Stimulated activated naive CD8-positive, alpha-beta T cell treated with anti-CD3 and anti-CD28 coated beads, Interleukin-15, Interleukin-2, amounts not matched to agents 100 U/mL and 50 U/mL, for 24 hours (primary cell): Measurements from ENCODE around the gene TMEM14B.
"Not testable (repeated sequence)": the region's sequence is repeated elsewhere in the genome, so short reads cannot be mapped to it uniquely, and the experiment has no call there.

Source experiments
- ATAC-seq: fragments of 150-1000 bp; cut with Tn5 transposase; one replicate; pipeline ENCODE4 v1.10.0; 2021
- DNase-seq: peaks from one replicate; pipeline ENCODE4 v3.0.0; 2021

Gene TMEM14B

GRCh38 chr6:10747251-10747972 lies at the start of gene TMEM14B:
Gene TMEM14B (plus strand): TSS chr6:10747805. CDS start chr6:10749246, 1,441 bp downstream.
- peak; percentile 97 for ATAC-seq
- peak; percentile 100 for DNase-seq

GRCh38 chr6:10713962-10714361 lies 33.6 kb upstream of the TMEM14B start:
- no peak for DNase-seq
- no peak for ATAC-seq

- DNase-seq = peak; percentile 53
- no peak for ATAC-seq
Observed at GRCh38 chr6:10719296-10719963, 28.2 kb upstream of the TMEM14B start.

- no peak for ATAC-seq
- DNase-seq = no peak
Observed at GRCh38 chr6:10719964-10720264, 27.7 kb upstream of the TMEM14B start.

GRCh38 chr6:10720265-10720959 lies 27.2 kb upstream of the TMEM14B start:
- DNase-seq = peak; percentile 68
- ATAC-seq = peak; percentile 13

DNA sequence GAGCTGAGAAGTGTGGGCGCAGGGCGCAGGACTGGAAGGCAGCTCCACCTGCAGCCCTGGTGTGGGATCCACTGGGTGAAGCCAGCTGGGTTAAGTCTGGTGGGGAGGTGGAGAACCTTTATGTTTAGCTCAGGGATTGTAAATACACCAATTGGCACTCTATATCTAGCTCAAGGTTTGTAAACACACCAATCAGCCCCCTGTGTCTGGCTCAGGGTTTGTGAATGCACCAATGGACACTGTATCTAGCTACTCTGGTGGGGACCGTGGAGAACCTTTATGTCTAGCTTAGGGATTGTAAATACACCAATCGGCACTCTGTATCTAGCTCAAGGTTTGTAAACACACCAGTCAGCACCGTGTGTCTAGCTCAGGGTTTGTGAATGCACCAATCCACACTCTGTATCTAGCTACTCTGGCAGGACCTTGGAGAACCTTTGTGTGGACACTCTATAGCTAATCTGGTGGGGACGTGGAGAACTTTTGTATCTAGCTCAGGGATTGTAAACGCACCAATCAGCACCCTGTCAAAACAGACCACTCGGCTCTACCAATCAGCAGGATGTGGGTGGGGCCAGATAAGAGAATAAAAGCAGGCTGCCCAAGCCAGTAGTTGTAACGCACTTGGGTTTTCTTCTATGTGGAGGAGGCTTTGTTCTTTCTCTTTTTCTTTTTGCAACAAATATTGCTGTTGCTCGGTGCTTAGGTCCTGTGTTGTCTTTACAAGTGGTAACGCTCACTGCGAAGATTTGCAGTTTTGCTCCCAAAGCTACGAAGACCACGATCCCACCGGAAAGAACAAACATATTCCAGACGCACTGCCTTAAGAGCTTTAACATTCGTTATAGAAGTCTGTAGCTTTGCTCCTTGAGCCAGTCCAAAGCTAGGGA lies 26.4 kb upstream of the TMEM14B start:
- peak; percentile 42 for DNase-seq
- not testable (repeated sequence) for ATAC-seq

- DNase-seq = no peak
- ATAC-seq = no peak
Observed at GRCh38 chr6:10721850-10722569, 25.6 kb upstream of the TMEM14B start.

DNA sequence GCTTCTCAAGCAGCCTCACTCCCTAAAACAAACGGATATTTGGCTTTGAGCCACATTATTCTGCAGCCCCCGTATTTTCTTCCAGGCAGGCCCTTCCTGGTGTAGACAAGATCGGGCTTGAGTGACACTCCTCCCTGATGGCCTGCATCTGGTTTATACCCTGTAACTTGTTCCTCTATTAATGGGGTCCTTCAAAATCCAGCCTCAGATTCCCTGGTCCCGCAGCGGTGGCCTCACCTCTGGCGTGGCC lies 25.1 kb upstream of the TMEM14B start:
- no peak for ATAC-seq
- no peak for DNase-seq

DNA sequence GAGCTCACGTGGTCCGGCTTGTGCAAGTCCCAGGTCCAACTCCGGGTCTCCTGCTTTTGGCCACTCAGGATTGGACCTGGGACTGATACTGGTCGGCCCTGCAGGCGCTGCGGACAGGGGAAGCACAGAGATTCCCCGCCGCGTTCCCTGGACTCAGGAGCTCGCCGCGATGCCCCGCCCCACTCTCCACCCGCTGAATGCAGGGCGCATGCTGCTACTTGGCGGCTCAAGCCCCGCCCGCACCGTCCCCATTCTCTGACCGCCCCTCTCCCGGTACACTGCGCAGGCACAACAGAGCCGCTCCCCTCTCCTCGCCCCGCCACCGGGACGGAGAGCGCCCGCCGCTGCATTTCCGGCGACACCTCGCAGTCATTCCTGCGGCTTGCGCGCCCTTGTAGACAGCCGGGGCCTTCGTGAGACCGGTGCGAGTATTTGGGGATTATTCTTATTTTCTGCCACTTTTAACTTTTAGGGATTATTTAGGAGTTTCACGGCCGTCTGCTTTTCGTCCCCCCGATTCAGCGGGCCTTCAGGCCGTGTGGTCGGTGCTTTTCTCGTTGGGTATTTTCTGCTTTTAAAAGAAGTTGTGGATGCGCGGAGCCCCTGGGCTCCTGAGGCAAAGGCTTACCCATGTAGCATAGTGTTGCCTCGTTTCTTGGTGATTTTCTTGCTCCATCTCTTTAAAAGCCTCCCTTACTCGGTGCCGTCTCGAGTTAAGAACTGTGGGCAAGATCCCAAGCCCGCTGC lies 24.6 kb upstream of the TMEM14B start, which contains the start of gene TMEM14C:
Gene TMEM14C, plus strand, starts transcription at position 251 of the 747 bp plus-strand sequence. CDS start 1,544 bp downstream, outside the sequence.
- ATAC-seq (peak; percentile 98), DNase-seq (peak; percentile 94)

DNA sequence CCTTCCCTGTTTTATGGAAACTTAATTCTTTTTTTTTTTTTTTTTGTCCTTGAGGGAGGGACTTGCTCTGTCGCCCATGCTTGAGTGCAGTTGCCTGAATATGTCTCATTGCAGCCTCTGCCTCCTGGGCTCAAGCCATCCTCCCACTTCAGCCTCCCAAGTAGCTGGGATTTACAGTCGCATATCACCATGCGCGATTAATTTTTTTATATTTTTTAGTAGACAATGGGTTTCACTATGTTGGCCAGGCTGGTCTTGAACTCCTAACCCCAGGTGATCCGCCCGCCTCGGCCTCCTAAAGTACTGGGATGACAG lies 24.1 kb upstream of the TMEM14B start:
- no peak for ATAC-seq
- DNase-seq = no peak

GRCh38 chr6:10725044-10725443 lies 22.6 kb upstream of the TMEM14B start:
- DNase-seq (no peak), ATAC-seq (no peak)

GRCh38 chr6:10725716-10726115 lies 21.9 kb upstream of the TMEM14B start:
- no peak for DNase-seq
- ATAC-seq = no peak

DNA sequence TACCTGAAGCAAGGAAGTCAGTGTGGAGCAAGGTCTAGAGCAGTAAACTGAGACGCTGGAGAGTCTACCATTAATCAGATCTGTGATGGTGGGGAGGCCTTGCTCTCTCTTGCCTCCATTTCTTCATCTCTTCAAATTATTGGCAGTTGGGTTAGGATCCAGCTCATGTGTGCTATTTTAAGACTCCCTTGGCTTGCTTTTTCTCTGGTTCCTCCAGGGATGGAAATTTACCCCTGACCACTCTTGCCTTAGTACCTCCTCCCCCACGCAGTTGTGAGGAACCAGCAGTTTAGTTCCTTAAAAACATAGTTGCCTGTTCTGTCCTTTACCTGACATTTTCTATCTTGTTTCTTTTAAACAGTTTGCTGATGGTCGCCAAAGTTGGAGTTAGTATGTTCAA lies 17.4 kb upstream of the TMEM14B start:
- ATAC-seq (no peak), DNase-seq (no peak)

DNA sequence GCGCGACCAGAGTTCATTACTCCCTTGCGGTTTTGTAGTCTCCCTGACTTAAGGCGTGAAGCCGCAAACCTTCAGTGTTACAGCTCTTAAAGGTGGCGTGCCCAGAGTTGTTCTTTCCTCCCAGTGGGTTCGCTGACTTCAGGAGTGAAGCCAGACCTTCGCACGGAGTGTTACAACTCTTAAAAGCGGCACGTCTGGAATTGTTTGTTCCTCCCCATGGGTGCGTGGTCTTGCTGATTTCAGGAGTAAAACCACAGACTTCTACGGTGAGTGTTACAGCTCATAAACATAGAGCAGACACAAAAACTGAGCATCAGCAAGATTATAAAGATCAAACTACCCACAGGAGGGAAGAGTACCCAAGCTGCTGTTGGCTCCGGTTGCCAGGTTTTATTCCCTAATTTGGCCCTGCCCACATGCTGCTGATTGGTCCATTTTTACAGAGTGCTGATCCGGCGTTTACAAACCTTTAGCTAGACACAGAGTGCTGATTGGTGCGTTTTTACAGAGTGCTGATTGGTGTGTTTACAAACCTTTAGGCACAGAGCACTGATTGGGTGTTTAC lies 14.4 kb upstream of the TMEM14B start:
- ATAC-seq (no peak), DNase-seq (no peak)

DNA sequence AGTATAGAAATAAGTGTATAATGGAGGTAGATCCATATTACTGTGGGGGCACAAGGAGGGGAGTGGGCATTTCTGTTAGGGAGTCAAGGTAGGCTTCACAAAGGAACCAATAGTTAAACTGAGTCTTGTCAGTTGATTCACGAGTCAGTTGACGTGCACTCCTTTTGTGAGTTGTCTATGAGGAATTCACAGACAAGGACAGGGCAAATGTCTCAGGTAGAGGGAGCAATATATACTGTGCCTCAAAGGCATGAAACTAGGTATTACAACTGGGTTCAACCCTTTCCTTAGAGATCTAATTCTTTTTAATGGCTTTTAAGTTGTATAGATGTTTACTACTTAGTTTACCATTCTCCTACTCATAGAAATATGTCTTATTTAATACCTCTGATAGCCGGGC lies 13.7 kb upstream of the TMEM14B start:
- DNase-seq (no peak), ATAC-seq (no peak)

GRCh38 chr6:10736731-10737130 lies 10.9 kb upstream of the TMEM14B start:
- no peak for DNase-seq
- no peak for ATAC-seq

- DNase-seq (no peak), ATAC-seq (no peak)
Observed at GRCh38 chr6:10740061-10740460, 7.5 kb upstream of the TMEM14B start.

- not testable (repeated sequence) for DNase-seq, ATAC-seq
Observed at GRCh38 chr6:10741643-10742042, 6.0 kb upstream of the TMEM14B start.

- no peak for DNase-seq
- ATAC-seq = no peak
Observed at GRCh38 chr6:10742251-10742650, 5.4 kb upstream of the TMEM14B start.

- DNase-seq (no peak), ATAC-seq (no peak)
Observed at GRCh38 chr6:10743515-10743914, 4.1 kb upstream of the TMEM14B start.

- no peak for DNase-seq
- ATAC-seq = no peak
Observed at GRCh38 chr6:10745116-10745515, 2.5 kb upstream of the TMEM14B start.
